HEK293 (cell line): ENCODE data around the gene STC2.
"Not testable (repeated sequence)": the region's sequence is repeated elsewhere in the genome, so short reads cannot be mapped to it uniquely, and the experiment has no call there.

Source experiments
- CTCF ChIA-PET: fragments of 350-600 bp; formaldehyde crosslinking; extraction: SDS; loops from one replicate; lab custom pipeline; 2021; ENCODE audit warnings: antibody characterized with exemption; lab: Yijun Ruan, JAX
- POLR2A ChIA-PET: fragments of 300-600 bp; formaldehyde crosslinking; extraction: SDS; loops from one replicate; lab custom pipeline; 2020; ENCODE audit warnings: antibody characterized with exemption, inconsistent platforms; lab: Yijun Ruan, JAX
- H3K27ac ChIP-seq: fragments of 200-500 bp; sonication (Bioruptor generic); 2 replicates; pipeline ENCODE4 v1.5.1; 2014; ENCODE audit warnings: low read depth, low read length, control low read depth, inconsistent platforms; ENCODE audit errors: extremely low read depth
- H3K36me3 ChIP-seq, 2 experiments: fragments of 200-500 bp in 1 of 2; sonication (Bioruptor generic) in 1 of 2; 1 replicate in 1 of 2; 2 replicates in 1 of 2; pipeline ENCODE4 v1.5.1; 2014 to 2017; ENCODE audit warnings: inconsistent platforms in 2 of 2, low read length in 2 of 2; ENCODE audit not compliant: control insufficient read depth in 2 of 2, insufficient read depth in 1 of 2
- H3K4me1 ChIP-seq: fragments of 200-500 bp; sonication (Bioruptor generic); 2 replicates; pipeline ENCODE4 v1.5.1; 2014; ENCODE audit warnings: mild to moderate bottlenecking, low read length, inconsistent platforms; ENCODE audit not compliant: control insufficient read depth, insufficient read depth
- H3K4me3 ChIP-seq: 2 replicates; pipeline ENCODE4 v1.5.1; 2011; ENCODE audit warnings: low read depth, mild to moderate bottlenecking, control low read depth, low read length, moderate library complexity
- H3K9me3 ChIP-seq: fragments of 200-500 bp; sonication (Bioruptor generic); 2 replicates; pipeline ENCODE4 v1.5.1; 2014; ENCODE audit warnings: low read depth, low read length, inconsistent platforms; ENCODE audit not compliant: control insufficient read depth, insufficient read depth
- GLIS2 ChIP-seq: fragments of 450-650 bp; formaldehyde crosslinking; IDR thresholded peaks from 2 replicates; pipeline ENCODE4 v1.5.1; 2016; ENCODE audit warnings: missing biosample characterization, missing genetic modification characterization
- KLF7 ChIP-seq: fragments of 450-650 bp; formaldehyde crosslinking; IDR thresholded peaks from 2 replicates; pipeline ENCODE4 v1.5.1; 2016; ENCODE audit warnings: missing biosample characterization, missing genetic modification characterization, borderline replicate concordance
- MYNN ChIP-seq: fragments of 450-650 bp; formaldehyde crosslinking; IDR thresholded peaks from 2 replicates; pipeline ENCODE4 v1.5.1; 2016; ENCODE audit warnings: missing biosample characterization, missing genetic modification characterization, borderline replicate concordance
- RBAK ChIP-seq: fragments of 450-650 bp; formaldehyde crosslinking; IDR thresholded peaks from 2 replicates; pipeline ENCODE4 v1.5.1; 2016; ENCODE audit warnings: missing biosample characterization, missing genetic modification characterization
- SP3 ChIP-seq: fragments of 450-650 bp; formaldehyde crosslinking; IDR thresholded peaks from 2 replicates; pipeline ENCODE4 v1.5.1; 2016; ENCODE audit warnings: missing biosample characterization, missing genetic modification characterization
- WT1 ChIP-seq: fragments of 450-650 bp; formaldehyde crosslinking; IDR thresholded peaks from 2 replicates; pipeline ENCODE4 v1.5.1; 2016; ENCODE audit warnings: missing biosample characterization, missing genetic modification characterization
- ZBTB17 ChIP-seq: fragments of 450-650 bp; formaldehyde crosslinking; IDR thresholded peaks from 2 replicates; pipeline ENCODE4 v1.5.1; 2016; ENCODE audit warnings: missing biosample characterization, missing genetic modification characterization
- ZEB2 ChIP-seq: fragments of 450-650 bp; formaldehyde crosslinking; IDR thresholded peaks from 2 replicates; pipeline ENCODE4 v1.5.1; 2016; ENCODE audit warnings: missing biosample characterization, missing genetic modification characterization
- ZNF121 ChIP-seq: fragments of 450-650 bp; formaldehyde crosslinking; IDR thresholded peaks from 2 replicates; pipeline ENCODE4 v1.5.1; 2016; ENCODE audit warnings: missing biosample characterization, missing genetic modification characterization
- ZNF366 ChIP-seq: fragments of 450-650 bp; formaldehyde crosslinking; conservative IDR thresholded peaks from 2 replicates; pipeline ENCODE4 v1.5.1; 2016; ENCODE audit warnings: missing biosample characterization, missing genetic modification characterization
- ZNF658 ChIP-seq: fragments of 450-650 bp; formaldehyde crosslinking; IDR thresholded peaks from 2 replicates; pipeline ENCODE4; 2016; ENCODE audit warnings: missing biosample characterization, missing genetic modification characterization
- ZNF677 ChIP-seq: fragments of 450-650 bp; IDR thresholded peaks from 2 replicates; pipeline ENCODE4 v1.5.0; 2018; ENCODE audit warnings: missing biosample characterization, mild to moderate bottlenecking, missing genetic modification characterization, moderate library complexity
- TF ChIP-seq, protein P1 (sequence below): fragments of 450-650 bp; formaldehyde crosslinking; IDR thresholded peaks from 2 replicates; pipeline ENCODE4 v1.5.1; 2016; ENCODE audit warnings: missing biosample characterization, missing genetic modification characterization

Gene STC2

DNA sequence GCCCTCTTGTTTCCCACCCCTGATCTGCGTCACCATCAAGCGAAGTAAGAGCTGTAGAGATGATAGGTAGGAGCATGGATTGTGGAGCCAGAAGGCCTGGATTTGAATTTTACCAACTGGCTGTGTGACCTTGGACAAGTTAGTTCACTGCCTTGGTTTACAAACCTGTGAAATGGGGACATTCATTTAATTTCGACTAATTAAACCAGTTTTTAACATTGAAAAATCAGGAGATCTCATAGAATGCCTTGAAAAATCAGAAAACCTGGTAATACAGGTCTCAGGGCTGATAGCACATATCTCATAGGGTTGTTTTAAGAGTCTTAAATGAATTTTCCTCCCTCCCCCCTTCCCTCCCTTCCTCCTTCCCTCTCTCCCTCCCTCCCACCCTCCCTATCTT lies 38.8 kb downstream of the STC2 start (continued):
- TF ChIP-seq ZNF658 (tag by site-specific recombination) = no peak

DNA sequence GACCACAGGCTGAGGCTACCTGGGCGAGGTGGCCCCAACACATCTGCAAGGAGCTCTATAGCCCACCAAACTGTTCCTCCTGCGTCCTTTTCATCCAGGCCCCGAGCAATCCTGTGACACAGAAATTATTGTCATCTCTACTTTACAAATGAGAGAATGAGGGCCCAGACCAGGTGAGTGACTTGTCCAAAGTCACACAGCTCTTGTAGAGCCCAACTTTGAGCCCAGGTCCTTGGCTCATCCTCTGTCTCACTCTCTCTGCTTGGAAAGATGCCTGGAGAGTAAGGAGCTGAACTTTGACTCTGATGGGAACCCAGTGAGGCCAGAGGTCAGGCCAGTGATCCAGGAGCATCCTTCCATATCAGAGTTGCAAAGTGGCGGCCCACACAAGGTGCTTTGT lies 39.6 kb downstream of the STC2 start:
- no peaks in the 10 kb centered on the region for H3K36me3 ChIP-seq
- CTCF ChIA-PET = interaction anchor here (0.6 to 1.4 kb wide), 2 partner anchors 43 to 56 kb away, joined by 3 to 4 read pairs; no protein-coding TSS in a partner anchor
- TF ChIP-seq ZNF121 (tag by site-specific recombination) (no peak), GLIS2 (no peak), ZBTB17 (no peak), ZEB2 (tag by site-specific recombination) (no peak), ZNF677 (tag by site-specific recombination) (no peak), WT1 (tag by site-specific recombination) (no peak), SP3 (tag by site-specific recombination) (no peak), MYNN (tag by site-specific recombination) (no peak), KLF7 (tag by site-specific recombination) (no peak)
- TF ChIP-seq, protein P1, sequence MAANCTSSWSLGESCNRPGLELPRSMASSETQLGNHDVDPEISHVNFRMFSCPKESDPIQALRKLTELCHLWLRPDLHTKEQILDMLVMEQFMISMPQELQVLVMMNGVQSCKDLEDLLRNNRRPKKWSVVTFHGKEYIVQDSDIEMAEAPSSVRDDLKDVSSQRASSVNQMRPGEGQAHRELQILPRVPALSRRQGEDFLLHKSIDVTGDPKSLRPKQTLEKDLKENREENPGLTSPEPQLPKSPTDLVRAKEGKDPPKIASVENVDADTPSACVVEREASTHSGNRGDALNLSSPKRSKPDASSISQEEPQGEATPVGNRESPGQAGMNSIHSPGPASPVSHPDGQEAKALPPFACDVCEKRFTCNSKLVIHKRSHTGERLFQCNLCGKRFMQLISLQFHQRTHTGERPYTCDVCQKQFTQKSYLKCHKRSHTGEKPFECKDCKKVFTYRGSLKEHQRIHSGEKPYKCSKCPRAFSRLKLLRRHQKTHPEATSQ (tag by site-specific recombination) = no peak
- no peak overlapping the region for H3K4me3 ChIP-seq
- H3K4me1 ChIP-seq = no peaks in the 10 kb centered on the region
- POLR2A ChIA-PET = interaction anchor here (0.8 kb wide), 1 partner anchor 43 kb away, joined by 3 read pairs; no protein-coding TSS in a partner anchor
- no peaks in the 10 kb centered on the region for H3K9me3 ChIP-seq
- H3K27ac ChIP-seq = no peak overlapping the region

DNA sequence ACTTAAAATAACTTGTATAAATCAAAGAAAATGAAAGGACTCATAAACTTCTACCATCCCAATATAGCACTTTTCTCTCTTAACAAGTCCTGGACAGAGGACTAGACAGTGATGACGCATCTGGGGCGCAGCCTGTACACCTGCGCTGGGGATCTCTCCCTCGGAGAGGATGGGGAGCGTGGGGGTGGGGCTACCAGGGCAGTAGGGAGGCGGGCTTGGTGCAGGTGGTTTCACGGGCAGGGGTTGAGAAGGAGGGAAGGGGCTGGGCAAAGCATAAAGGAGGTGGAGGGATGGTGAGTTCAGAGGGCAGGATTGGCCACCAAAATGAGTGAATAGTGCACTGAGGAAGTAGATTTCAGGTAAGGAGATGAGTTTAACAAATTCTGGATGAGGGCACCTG lies 41.1 kb downstream of the STC2 start:
- TF ChIP-seq RBAK (tag by site-specific recombination) = no peak
- TF ChIP-seq, all 188 proteins: peak for 0
- POLR2A ChIA-PET = no interaction called here
- H3K4me1 ChIP-seq = no peaks in the 10 kb centered on the region
- H3K36me3 ChIP-seq = no peaks in the 10 kb centered on the region
- no peak overlapping the region for H3K4me3 ChIP-seq
- CTCF ChIA-PET = interaction anchor here (0.7 kb wide), 2 partner anchors 291 to 361 kb away, joined by 3 to 6 read pairs; no protein-coding TSS in a partner anchor
- H3K9me3 ChIP-seq = no peaks in the 10 kb centered on the region
- no peak overlapping the region for H3K27ac ChIP-seq

DNA sequence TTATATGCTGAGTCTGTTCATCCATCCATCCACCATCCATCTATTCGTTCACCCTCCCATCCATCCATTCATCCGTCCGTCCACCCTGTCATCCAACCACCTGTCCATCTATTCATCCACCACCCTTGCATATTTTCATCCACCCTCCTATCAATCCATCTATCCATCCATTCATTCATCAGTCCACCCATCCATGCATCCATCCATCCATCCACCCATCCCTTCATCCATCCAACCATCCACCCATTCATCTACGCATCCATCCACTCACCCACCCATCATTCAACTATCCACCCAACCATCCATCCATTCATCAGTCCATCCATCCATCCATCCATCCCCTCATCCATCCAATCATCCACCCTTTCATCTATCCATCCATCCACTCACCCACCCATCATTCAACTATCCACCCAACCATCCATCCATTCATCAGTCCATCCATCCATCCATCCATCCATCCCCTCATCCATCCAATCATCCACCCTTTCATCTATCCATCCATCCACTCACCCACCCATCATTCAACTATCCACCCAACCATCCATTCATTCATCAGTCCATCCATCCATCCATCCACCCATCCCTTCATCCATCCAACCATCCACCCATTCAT lies 43.8 kb downstream of the STC2 start:
- H3K36me3 ChIP-seq, H3K4me1 ChIP-seq, H3K9me3 ChIP-seq, H3K4me3 ChIP-seq, H3K27ac ChIP-seq: not testable (repeated sequence)
- CTCF ChIA-PET = interaction anchor here (0.6 to 1.3 kb wide), 18 partner anchors 8 to 577 kb away, joined by 3 to 11 read pairs (median 4); partner anchors contain the start of gene ATP6V0E1
- TF ChIP-seq ZBTB17 (peak; percentile 91), ZNF366 (tag by site-specific recombination) (peak; percentile 87)
- POLR2A ChIA-PET = interaction anchor here (0.8 kb wide), 1 partner anchor 301 kb away, joined by 3 read pairs; the partner anchor contains the start of gene ATP6V0E1
